ENCODE measurements around the gene UBE2D2.

The UBE2D2 gene

DNA sequence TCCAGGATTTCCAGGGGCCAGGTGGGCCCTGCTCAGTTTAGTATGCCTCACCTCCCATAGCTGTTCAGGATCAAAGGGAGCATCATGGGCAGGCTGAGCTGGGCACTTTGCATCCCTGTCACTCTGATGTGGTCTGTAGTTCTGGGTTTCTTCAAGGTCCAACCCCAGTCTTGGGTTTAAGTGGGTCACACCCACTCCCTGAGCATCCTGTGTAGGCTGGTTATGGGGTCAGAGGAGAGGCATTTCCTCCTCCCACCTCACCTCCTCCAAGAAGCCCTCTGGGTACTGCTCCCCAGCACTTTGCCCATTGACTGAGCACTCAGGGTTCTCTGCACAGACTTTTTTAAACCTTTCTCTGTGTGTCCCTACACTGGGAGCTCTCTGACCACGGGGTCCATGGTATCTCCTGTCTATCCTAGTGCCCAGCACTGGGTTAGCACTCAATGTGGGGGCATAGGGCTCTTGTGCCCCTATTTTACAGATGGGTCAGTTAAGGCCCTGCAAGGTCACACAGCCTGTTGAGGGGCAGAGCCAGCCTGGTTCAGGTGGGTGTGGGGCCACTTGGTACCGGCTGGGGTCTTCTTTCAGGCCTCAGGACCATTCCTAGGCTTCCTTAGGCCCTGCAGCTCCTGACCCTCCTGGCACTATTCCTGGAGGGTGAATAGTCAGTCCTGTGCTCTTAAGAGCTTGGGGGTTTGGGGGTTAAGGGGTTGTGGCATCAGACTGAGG lies 106.0 kb downstream of the UBE2D2 start:
- Histone ChIP-seq H3K36me3 (ENCODE audit: control insufficient read depth in 4 of 4, insufficient read depth in 4 of 4, low read length in 3 of 4) (peaks cover 0 to 31% (median 2%) of the 10 kb centered on the region in 4 experiments), H3K4me3 (ENCODE audit: control insufficient read depth in 1 of 7, extremely low read depth in 1 of 7, insufficient read depth in 4 of 7, low read depth in 2 of 7, low read length in 6 of 7) (peak overlapping the region in 5 of 7 experiments; percentile 60 to 78 (median 67)), H3K27me3 (replicated peaks in 2 of 5; ENCODE audit: control insufficient read depth in 4 of 5, insufficient read depth in 5 of 5, low read length in 4 of 5) (no peaks in the 10 kb centered on the region), H3K9me3 (ENCODE audit: control extremely low read depth in 1 of 5, control insufficient read depth in 4 of 5, insufficient read depth in 2 of 5, low read depth in 1 of 5, low read length in 4 of 5) (no peaks in the 10 kb centered on the region), H3K27ac (ENCODE audit: insufficient read depth in 1 of 2, low read depth in 1 of 2, low read length in 2 of 2, poor library complexity in 1 of 2, severe bottlenecking in 2 of 2) (peak overlapping the region; percentile 29 to 86), H3K4me1 (ENCODE audit: control extremely low read depth in 1 of 4, control insufficient read depth in 4 of 4, insufficient read depth in 4 of 4, low read length in 3 of 4) (peaks cover 18 to 100% (median 97%) of the 10 kb centered on the region in 4 experiments)
- CTCF ChIA-PET, result interaction anchor here (1.1 to 24.0 kb wide), 9 partner anchors 8 to 99 kb away, joined by 3 to 357 read pairs (median 7); partner anchors contain the start of gene CXXC5
- DNase-seq, result no peak
- POLR2A ChIA-PET, result interaction anchor here (0.7 to 4.9 kb wide), 8 partner anchors 8 to 45 kb away, joined by 3 to 62 read pairs (median 4); partner anchors contain the start of gene CXXC5
- WGBS (ENCODE audit: insufficient coverage), result 85% methylated on average over 2 of the region's 2 CpGs

DNA sequence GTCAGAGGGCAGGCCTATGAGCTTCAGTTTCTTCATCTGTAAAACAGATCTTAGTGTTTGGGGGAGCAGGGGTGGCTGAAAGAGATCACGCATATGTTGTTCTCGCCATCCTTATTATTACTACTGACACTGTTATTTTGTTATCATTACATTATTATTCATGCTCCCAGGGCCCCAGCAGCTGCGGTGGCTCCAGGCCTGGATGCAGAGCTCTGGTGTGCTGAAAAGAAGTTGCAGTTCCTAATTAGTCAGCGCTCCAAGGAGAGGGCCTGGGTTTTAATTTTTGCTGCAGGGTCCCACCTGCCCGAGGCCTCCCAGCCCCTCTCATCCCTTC lies 106.6 kb downstream of the UBE2D2 start:
- ChIA-PET POLR2A (interaction anchor here (1.2 to 4.9 kb wide), 6 partner anchors 8 to 44 kb away, joined by 3 to 62 read pairs (median 6); partner anchors contain the start of gene CXXC5), CTCF (interaction anchor here (1.2 to 24.0 kb wide), 8 partner anchors 8 to 98 kb away, joined by 4 to 357 read pairs (median 62); partner anchors contain the start of gene CXXC5)
- H3K27ac ChIP-seq (ENCODE audit: insufficient read depth in 1 of 2, low read depth in 1 of 2, low read length in 2 of 2, poor library complexity in 1 of 2, severe bottlenecking in 2 of 2), result peak overlapping the region; percentile 29 to 86
- peak overlapping the region in 6 of 7 experiments; percentile 46 to 78 (median 64) for H3K4me3 ChIP-seq (ENCODE audit: control insufficient read depth in 1 of 7, extremely low read depth in 1 of 7, insufficient read depth in 4 of 7, low read depth in 2 of 7, low read length in 6 of 7)
- H3K4me1 ChIP-seq (ENCODE audit: control extremely low read depth in 1 of 4, control insufficient read depth in 4 of 4, insufficient read depth in 4 of 4, low read length in 3 of 4), result peaks cover 19 to 100% (median 97%) of the 10 kb centered on the region in 4 experiments
- WGBS (ENCODE audit: insufficient coverage), result 0% methylated on average over 2 of the region's 5 CpGs
- DNase-seq, result no peak
- H3K9me3 ChIP-seq (ENCODE audit: control extremely low read depth in 1 of 5, control insufficient read depth in 4 of 5, insufficient read depth in 2 of 5, low read depth in 1 of 5, low read length in 4 of 5), result no peaks in the 10 kb centered on the region
- H3K27me3 ChIP-seq (replicated peaks in 2 of 5; ENCODE audit: control insufficient read depth in 4 of 5, insufficient read depth in 5 of 5, low read length in 4 of 5), result no peaks in the 10 kb centered on the region
- peaks cover 0 to 30% (median 2%) of the 10 kb centered on the region in 4 experiments for H3K36me3 ChIP-seq (ENCODE audit: control insufficient read depth in 4 of 4, insufficient read depth in 4 of 4, low read length in 3 of 4)

DNA sequence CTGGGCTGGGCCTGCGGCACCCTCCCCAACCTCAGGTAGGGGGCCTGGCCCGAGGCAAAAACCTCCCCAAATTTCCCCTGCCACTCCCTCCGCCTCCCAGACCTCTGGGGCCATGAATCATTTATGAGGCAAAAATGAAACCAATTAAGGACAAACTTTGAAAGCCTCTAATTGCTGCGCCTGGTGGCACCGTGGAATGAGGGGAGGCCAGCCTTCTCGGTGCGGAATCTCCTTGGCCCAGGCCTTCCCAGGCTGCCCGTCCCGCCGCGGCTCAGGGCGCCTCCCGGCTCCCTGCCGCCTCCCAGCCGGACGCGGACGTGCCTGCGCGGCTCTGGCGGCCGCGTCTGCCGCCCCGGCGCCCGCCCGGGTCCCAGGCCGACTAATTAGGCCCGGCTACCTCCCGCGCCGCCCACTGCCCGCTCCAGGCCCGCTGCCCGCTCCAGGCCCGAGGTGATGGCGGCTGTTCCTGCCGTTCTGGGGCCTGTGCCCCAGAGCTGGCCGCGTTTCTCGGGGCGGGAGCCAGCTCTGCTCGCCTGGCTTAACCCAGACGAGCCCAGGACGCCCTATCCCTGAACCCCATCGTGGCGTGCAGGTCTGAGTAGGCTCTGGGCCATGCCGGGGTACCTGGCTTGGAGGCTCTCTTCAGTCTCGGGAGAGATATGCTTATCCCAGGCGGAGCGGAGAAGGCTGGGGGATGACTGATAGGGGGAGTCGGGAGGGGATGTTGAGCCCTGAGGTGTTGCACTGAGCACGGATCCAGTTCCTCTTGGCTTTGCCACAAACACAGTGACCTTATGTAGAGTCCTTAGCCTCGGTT lies 107.1 kb downstream of the UBE2D2 start:
- 3% methylated on average over 49 of the region's 55 CpGs for WGBS (ENCODE audit: insufficient coverage)
- peaks cover 0 to 26% (median 2%) of the 10 kb centered on the region in 4 experiments for H3K36me3 ChIP-seq (ENCODE audit: control insufficient read depth in 4 of 4, insufficient read depth in 4 of 4, low read length in 3 of 4)
- H3K27ac ChIP-seq (ENCODE audit: insufficient read depth in 1 of 2, low read depth in 1 of 2, low read length in 2 of 2, poor library complexity in 1 of 2, severe bottlenecking in 2 of 2), result peak overlapping the region; percentile 75 to 86
- ChIA-PET CTCF (interaction anchor here (1.2 to 24.0 kb wide), 8 partner anchors 9 to 97 kb away, joined by 4 to 357 read pairs (median 62); partner anchors contain the start of gene CXXC5), POLR2A (interaction anchor here (1.2 to 4.9 kb wide), 7 partner anchors 9 to 43 kb away, joined by 3 to 62 read pairs (median 6); partner anchors contain the start of gene CXXC5)
- peak overlapping the region; percentile 33 to 78 (median 61) for H3K4me3 ChIP-seq (ENCODE audit: control insufficient read depth in 1 of 7, extremely low read depth in 1 of 7, insufficient read depth in 4 of 7, low read depth in 2 of 7, low read length in 6 of 7)
- peaks cover 21 to 100% (median 97%) of the 10 kb centered on the region in 4 experiments for H3K4me1 ChIP-seq (ENCODE audit: control extremely low read depth in 1 of 4, control insufficient read depth in 4 of 4, insufficient read depth in 4 of 4, low read length in 3 of 4)
- H3K27me3 ChIP-seq (replicated peaks in 2 of 5; ENCODE audit: control insufficient read depth in 4 of 5, insufficient read depth in 5 of 5, low read length in 4 of 5), result no peaks in the 10 kb centered on the region
- H3K9me3 ChIP-seq (ENCODE audit: control extremely low read depth in 1 of 5, control insufficient read depth in 4 of 5, insufficient read depth in 2 of 5, low read depth in 1 of 5, low read length in 4 of 5), result no peaks in the 10 kb centered on the region
- DNase-seq, result peak; percentile 54 to 85 (median 80)

DNA sequence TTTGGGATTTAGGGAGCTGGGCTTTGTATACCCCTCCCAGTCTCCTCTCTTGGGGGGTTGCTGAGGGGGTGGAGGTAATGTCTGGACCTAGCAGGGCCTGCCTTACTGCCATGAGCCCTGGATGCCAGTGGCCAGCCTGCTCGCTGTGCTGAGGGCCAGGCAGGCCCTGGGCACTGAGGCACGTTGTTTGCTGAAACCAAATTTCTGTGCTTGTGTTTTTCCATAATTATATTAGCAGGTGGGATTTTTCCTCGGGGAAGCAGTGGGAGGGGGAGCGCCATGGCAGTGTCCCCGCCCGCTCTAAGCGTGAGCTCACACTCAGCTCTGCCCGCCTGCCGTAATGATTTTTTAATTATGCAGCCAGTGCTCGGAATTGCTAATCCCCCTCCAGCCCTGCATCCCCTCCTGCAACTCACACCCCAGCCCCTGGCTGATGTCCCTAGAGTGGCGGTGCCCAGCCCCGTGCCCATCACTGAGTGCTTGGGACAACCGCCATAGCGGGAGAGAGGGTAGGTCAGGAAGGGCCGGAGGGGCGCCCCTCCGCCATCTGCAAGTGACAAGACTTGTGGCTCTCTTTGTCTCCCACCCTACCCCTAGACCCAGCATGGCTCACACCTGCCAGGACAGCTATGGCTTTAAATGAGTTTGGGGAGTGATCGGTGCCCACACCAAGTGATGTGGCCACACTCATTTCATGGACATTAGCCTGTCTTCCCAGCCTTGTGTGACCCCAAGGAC lies 108.0 kb downstream of the UBE2D2 start:
- ChIA-PET CTCF (interaction anchor here (1.6 to 24.0 kb wide), 6 partner anchors 9 to 97 kb away, joined by 8 to 357 read pairs (median 174); partner anchors contain the start of gene CXXC5), POLR2A (interaction anchor here (0.7 to 4.9 kb wide), 11 partner anchors 9 to 42 kb away, joined by 3 to 62 read pairs (median 11); partner anchors contain the start of gene CXXC5)
- 35% methylated on average over 9 of the region's 18 CpGs for WGBS (ENCODE audit: insufficient coverage)
- Histone ChIP-seq H3K4me3 (ENCODE audit: control insufficient read depth in 1 of 7, extremely low read depth in 1 of 7, insufficient read depth in 4 of 7, low read depth in 2 of 7, low read length in 6 of 7) (peak overlapping the region in 6 of 7 experiments; percentile 46 to 78 (median 64)), H3K27me3 (replicated peaks in 2 of 5; ENCODE audit: control insufficient read depth in 4 of 5, insufficient read depth in 5 of 5, low read length in 4 of 5) (no peaks in the 10 kb centered on the region), H3K9me3 (ENCODE audit: control extremely low read depth in 1 of 5, control insufficient read depth in 4 of 5, insufficient read depth in 2 of 5, low read depth in 1 of 5, low read length in 4 of 5) (no peaks in the 10 kb centered on the region), H3K27ac (ENCODE audit: insufficient read depth in 1 of 2, low read depth in 1 of 2, low read length in 2 of 2, poor library complexity in 1 of 2, severe bottlenecking in 2 of 2) (peak overlapping the region; percentile 75 to 86), H3K4me1 (ENCODE audit: control extremely low read depth in 1 of 4, control insufficient read depth in 4 of 4, insufficient read depth in 4 of 4, low read length in 3 of 4) (peaks cover 21 to 98% (median 96%) of the 10 kb centered on the region in 4 experiments), H3K36me3 (ENCODE audit: control insufficient read depth in 4 of 4, insufficient read depth in 4 of 4, low read length in 3 of 4) (peaks cover 0 to 30% (median 2%) of the 10 kb centered on the region in 4 experiments)
- DNase-seq, result no peak

DNA sequence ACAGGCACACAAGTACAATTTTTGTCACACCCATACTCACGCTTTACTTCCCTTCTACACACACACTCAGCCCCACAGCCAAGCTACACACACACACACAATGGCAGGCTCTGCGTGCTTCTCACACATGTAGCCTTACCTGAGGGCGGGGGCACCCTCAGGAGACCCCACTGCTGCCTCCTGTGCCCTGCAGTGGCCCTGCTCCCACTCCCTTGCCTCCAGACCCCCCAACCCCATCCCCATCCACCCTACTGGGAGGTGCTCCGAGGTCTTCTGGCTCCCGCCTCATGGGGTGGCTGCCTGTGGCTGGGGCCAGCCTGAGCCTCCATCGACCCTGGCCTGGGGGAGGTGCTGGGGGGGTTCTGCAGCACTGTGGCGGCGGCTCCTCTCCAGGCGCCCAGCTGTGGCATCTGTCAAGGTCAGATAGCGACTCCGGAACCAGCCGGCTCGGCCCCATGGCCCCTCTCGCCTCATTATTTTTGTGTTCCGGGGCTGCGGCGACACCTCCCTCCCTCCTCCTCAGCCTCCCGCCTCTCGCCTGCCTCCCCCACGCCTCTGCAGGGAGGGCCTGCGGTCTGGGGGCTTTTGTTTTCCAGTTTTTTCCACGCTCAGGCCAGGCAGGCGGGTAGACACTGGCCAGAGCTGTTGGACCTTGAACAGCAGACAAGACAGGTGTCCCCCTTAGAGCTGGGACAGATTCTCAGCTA lies 108.7 kb downstream of the UBE2D2 start:
- DNase-seq, result peak; percentile 92 to 99 (median 98)
- Histone ChIP-seq H3K4me1 (ENCODE audit: control extremely low read depth in 1 of 4, control insufficient read depth in 4 of 4, insufficient read depth in 4 of 4, low read length in 3 of 4) (peaks cover 21 to 96% (median 96%) of the 10 kb centered on the region in 4 experiments), H3K36me3 (ENCODE audit: control insufficient read depth in 4 of 4, insufficient read depth in 4 of 4, low read length in 3 of 4) (peaks cover 0 to 31% (median under 1%) of the 10 kb centered on the region in 4 experiments), H3K27ac (ENCODE audit: insufficient read depth in 1 of 2, low read depth in 1 of 2, low read length in 2 of 2, poor library complexity in 1 of 2, severe bottlenecking in 2 of 2) (peak overlapping the region; percentile 75 to 86), H3K9me3 (ENCODE audit: control extremely low read depth in 1 of 5, control insufficient read depth in 4 of 5, insufficient read depth in 2 of 5, low read depth in 1 of 5, low read length in 4 of 5) (no peaks in the 10 kb centered on the region), H3K27me3 (replicated peaks in 2 of 5; ENCODE audit: control insufficient read depth in 4 of 5, insufficient read depth in 5 of 5, low read length in 4 of 5) (no peaks in the 10 kb centered on the region), H3K4me3 (ENCODE audit: control insufficient read depth in 1 of 7, extremely low read depth in 1 of 7, insufficient read depth in 4 of 7, low read depth in 2 of 7, low read length in 6 of 7) (peak overlapping the region in 6 of 7 experiments; percentile 13 to 78 (median 64))
- ChIA-PET CTCF (interaction anchor here (1.0 to 24.0 kb wide), 8 partner anchors 8 to 96 kb away, joined by 4 to 357 read pairs (median 66); partner anchors contain the start of gene CXXC5), POLR2A (interaction anchor here (0.7 to 4.9 kb wide), 12 partner anchors 10 to 41 kb away, joined by 3 to 62 read pairs (median 11); partner anchors contain the start of gene CXXC5)
- 0% methylated on average over 22 of the region's 23 CpGs for WGBS (ENCODE audit: insufficient coverage)

Data from common myeloid progenitor, CD34-positive (primary cell).